ENCODE data around the gene KLF16. TPM values are rescaled to one million over a fixed set of nuclear protein-coding genes. Genes with fewer than 3 reads are reported as not detected.
"Not testable (repeated sequence)": the region's sequence is repeated elsewhere in the genome, so short reads cannot be mapped to it uniquely, and the experiment has no call there.

KLF16 gene
- polyA plus RNA-seq (ENCODE audit: insufficient read length in 10 of 10): 10 to 100 TPM in 4 of 10 donors, 1 to 10 TPM in 6; 5.6 to 13.2 (median 8.5) TPM
- long read RNA-seq, donor 1, partial matches to known transcripts: 11 of 15 reads
- long read RNA-seq, donor 1, other reads (novel, unspliced or antisense): 0 of 15 reads
- long read RNA-seq, donor 2, partial matches to known transcripts: 0 of 2 reads
- long read RNA-seq, donor 2, other reads (novel, unspliced or antisense): 0 of 2 reads
- long read RNA-seq, donor 3: 0 reads
- long read RNA-seq, donor 4, partial matches to known transcripts: 5 of 8 reads
- long read RNA-seq, donor 4, other reads (novel, unspliced or antisense): 0 of 8 reads
- long read RNA-seq, donor 5, transcript KLF16-201 (2 exons, 2,890 nt): major isoform, 8 of 8 reads
- long read RNA-seq, donor 5, partial matches to known transcripts: 0 of 8 reads
- long read RNA-seq, donor 5, other reads (novel, unspliced or antisense): 0 of 8 reads
- long read RNA-seq, donor 6, partial matches to known transcripts: 13 of 15 reads
- long read RNA-seq, donor 6, other reads (novel, unspliced or antisense): 0 of 15 reads
- long read RNA-seq, donor 7, transcript KLF16-201 (2 exons, 2,890 nt): major isoform, 6 of 6 reads
- long read RNA-seq, donor 7, partial matches to known transcripts: 0 of 6 reads
- long read RNA-seq, donor 7, other reads (novel, unspliced or antisense): 0 of 6 reads
- long read RNA-seq, donor 8, transcript KLF16-201 (2 exons, 2,890 nt): major isoform, 5 of 5 reads
- long read RNA-seq, donor 8, partial matches to known transcripts: 0 of 5 reads
- long read RNA-seq, donor 8, other reads (novel, unspliced or antisense): 0 of 5 reads
- long read RNA-seq, donor 9, partial matches to known transcripts: 0 of 1 reads
- long read RNA-seq, donor 9, other reads (novel, unspliced or antisense): 0 of 1 reads

DNA sequence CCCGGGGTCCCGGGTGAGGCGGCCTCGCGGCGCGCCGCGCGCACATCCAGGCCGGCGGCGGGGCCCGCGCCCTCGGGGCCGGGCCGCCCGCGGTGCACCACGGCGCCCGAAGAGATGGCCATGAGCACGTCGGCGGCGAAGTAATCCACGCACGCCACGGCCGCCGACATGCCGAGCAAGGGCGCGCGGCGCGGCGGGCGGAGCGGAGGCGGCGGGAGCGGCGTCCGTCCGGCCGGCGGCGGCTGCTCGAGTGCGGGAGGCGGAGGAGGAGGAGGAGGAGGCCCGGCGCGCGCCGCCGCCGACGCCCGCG, at the start of gene KLF16:
Gene KLF16 (minus strand): TSS at position 252 of the 310 bp plus-strand sequence. CDS start 82 bp downstream, at position 170.
- no peak for DNase-seq

DNA sequence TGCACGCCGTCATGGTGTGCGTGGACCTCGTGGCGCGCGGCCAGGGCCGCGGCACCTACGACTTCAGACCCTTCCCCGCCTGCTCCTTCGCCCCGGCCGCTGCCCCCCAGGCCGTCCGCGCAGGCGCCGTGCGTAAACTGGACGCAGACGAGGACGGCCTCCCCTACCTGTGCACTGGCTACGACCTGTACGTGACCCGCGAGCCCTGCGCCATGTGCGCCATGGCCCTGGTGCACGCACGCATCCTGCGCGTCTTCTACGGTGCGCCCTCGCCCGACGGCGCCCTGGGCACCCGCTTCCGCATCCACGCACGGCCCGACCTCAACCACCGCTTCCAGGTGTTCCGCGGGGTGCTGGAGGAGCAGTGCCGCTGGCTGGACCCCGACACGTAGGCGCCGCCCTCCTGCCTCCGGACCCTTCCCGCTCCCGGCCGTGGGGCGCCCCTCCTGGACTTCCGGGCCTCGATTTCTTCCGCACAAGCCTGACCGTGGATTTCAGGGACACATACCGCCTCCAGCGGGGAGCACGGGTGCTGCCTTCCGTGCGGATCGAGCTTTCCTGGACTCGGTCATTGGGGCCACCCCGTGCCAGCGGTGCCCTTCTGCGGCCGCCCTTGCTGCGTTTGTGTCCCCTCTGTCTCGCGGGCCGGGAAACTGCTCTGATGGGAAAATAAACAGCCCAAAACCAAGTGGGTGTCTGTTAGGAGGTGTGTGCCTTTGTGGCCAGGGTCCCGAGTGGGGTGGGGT, 49.6 kb upstream of the KLF16 start:
- no peak for DNase-seq

GRCh38 chr19:1911995-1912394, 48.6 kb upstream of the KLF16 start:
- DNase-seq: no peak

DNA sequence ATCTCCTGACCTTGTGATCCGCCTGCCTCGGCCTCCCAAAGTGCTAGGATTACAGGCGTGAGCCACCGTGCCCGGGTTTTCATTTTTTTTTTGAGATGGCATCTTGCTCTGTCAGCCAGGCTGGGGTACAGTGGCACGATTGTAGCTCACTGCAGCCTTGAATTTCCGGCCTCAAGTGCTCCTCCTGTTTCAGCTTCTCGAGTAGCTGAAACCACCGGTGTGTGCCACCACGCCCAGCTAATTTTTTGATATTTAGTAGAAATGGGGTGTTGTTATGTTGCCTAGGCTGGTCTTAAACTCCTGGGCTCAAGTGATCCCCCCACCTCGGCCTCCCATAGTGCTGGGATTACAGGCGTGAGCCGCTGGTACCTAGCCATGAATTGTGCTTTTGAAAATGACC, 47.7 kb upstream of the KLF16 start:
- DNase-seq: no peak

GRCh38 chr19:1910177-1910576, 46.8 kb upstream of the KLF16 start:
- DNase-seq: no peak

GRCh38 chr19:1909761-1910080, 46.3 kb upstream of the KLF16 start:
- DNase-seq: no peak

GRCh38 chr19:1908364-1908678, 44.9 kb upstream of the KLF16 start:
- DNase-seq: no peak

DNA sequence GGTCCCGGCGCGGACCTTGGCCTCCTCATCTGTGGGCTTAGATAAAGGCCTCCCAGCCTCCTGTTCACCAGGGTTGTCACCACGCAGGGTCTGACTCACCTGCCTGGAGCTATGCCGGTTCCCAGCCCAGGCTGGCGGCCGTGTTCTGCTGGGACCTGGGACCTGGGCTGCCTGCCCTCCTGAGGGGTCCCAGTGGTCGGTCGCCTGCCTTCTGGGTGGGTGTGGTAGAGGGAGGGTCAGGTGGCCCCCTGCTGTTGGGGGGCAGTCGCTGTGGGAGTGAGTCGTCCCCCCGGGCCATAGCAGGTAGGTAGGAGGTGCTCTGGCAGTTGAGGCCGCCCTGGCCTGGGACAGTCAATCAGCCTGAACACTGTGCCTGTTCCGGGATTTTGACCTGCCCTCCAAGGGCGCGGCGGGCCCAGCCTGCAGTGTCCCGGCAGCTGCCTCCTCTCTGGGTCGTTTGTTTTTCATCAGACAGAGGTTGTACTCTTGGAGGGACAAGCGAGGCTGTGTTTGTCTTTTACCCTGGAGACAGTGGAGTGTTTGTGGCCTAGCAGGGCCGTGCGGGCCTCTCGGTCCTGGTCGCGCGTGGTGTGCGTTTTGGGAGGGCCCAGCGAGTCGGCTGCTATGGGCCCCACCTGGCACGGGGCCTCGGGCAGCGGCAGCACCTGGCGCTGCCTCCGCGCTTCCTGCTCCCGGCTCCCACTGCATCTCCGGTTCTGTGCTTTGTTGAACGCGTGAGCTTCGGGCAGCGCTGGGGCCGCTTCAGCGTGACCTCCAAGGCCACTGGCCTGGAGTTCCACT, 44.4 kb upstream of the KLF16 start:
- DNase-seq: no peak

DNA sequence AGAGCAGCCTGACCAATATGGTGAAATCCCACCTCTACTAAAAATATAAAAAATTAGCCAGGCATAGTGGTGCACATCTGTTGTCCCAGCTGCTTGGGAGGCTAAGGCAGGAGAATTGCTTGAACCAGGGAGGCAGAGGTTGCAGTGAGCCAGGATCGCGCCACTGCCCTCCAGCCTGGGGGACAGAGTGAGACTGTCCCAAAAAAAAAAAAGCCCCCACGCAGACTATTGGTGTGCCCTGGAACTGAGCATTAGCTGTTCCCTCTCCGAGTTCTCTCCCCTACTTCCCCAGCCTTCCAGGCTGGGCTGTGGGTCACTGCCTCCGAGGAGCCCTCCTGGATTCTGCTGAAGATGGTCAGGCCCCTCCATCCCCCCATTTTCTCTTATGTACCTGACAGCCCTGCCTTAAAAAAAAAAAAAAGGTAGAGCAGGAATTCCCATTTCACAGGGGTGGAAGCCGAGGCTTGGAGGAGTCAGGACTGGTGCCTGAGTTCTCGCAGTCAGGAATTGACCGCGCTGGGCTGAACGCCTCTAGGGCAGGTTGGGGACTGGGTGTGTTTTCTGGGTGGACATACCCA, 43.7 kb upstream of the KLF16 start:
- no peak for DNase-seq

DNA sequence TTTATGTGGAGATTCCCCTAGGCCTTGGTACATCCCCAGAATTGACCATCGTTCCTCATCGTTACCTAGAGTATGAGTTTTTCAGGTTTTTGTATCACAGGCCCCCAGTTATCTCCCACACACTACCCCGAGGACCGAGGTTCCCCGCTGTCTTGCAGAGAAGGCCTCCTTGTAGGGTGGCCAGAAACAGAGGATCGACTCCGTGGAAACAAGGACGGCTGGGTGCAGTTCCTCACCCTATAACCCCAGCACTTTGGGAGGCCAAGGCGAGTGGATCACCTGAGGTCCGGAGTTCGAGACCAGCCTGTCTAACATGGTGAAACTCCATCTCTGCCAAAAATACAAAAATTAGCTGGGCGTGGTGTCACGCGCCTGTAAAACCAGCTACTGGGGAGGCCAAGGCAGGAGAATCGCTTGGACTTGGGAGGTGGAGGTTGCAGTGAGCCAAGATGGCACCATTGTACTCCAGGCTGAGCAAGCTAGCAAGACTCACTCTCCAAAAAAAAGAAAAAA, 42.5 kb upstream of the KLF16 start:
- DNase-seq: no peak

DNA sequence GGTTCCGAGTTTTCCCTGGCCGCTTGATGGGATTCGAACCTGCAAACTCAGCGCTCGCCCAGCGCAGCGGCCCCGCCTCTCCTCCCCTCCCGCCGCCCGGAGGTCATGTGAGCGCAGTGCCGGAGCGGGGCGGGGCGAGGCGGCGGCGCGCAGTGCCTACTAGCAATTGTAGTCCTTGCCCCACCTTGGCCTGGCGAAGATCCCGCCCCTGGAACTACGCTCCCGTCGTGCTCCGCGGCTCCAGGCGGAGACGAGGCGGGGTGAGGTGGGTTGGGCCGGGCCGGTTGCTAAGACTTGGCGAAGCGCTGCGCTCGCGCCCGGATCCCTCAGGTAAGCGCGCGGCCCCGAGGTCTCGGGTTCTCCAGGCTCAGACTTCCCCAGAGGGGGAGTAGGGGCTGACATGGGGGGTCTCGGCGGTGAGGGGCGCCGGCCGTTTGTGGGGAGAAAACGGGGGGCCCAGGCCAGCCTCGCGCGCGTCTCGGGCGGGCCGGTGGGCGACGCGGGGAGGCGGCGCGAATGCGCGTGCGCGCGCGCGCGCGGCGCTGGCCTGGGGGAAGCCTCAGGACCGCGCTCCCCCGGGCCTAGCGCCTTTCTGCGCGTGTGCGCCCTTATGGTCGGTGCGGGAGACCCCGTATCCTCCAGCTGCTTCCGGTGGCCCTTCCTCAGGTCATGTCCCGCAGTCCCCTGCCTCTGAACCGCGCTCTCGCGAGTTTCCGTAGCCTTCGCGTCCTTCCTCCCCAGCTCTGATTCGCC, 41.9 kb upstream of the KLF16 start, which contains the start of the genes ADAT3 and SCAMP4:
Gene ADAT3 (plus strand): TSS at position 290 of the 753 bp plus-strand sequence. CDS start 6,649 bp downstream, outside the sequence.
Gene SCAMP4 (plus strand): TSS at position 290 of the 753 bp plus-strand sequence. CDS start 9,621 bp downstream, outside the sequence.
- DNase-seq: peak; percentile 99 to 100 (median 99)

DNA sequence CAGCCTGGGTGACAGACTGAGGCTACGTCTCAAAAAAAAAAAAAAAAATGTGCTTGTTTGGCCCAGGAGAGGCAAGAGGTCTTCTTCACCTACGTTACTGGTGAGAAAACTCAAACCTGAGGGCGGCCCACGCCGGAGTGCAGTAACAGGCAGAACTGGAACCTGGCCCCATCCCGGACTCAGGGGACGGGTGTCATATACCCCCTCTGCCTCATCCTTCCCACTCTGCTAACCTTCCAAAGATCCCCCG, 41.4 kb upstream of the KLF16 start:
- DNase-seq: no peak

GRCh38 chr19:1902923-1903322, 39.5 kb upstream of the KLF16 start:
- no peak for DNase-seq

- DNase-seq: no peak
Measured at GRCh38 chr19:1901940-1902404, 38.6 kb upstream of the KLF16 start.

DNA sequence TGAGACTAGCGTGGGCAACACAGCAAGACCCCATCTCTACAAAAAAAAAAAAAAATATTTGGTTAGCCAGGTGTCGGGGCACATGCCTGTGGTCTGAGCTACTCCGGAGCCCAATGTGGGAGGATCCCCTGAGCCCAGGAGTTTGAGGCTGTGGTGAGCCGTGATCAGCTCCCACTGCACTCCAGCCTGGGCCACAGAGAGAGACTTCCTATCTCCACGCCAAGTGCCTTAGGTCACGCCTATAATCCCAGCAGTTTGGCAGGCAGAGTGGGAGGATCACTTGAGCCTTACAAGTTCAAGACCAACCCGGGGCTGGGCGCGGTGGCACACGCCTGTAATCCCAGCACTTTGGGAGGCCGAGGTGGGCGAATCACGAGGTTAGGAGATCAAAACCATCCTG, 33.1 kb upstream of the KLF16 start:
- no peak for DNase-seq

DNA sequence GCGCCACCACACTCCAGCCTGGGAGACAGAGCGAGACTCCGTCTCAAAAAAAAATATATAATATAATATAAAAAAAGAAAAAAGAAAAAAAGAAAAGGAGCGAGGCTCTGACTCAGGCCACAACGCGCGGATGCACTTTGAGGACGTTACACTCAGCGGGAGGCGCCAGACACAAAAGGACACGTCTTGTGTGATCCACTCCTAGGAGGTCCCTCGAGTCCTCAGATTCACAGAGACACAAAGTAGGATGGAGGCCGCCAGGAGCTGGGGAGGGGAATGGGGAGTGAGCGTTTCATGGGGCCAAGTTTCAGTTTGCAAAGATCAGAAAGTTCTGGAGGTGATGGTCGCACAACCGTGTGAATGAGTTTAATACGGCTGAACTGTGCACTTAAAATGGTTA, 30.4 kb upstream of the KLF16 start:
- peak in 1 of 3 donors; percentile 13 for DNase-seq

GRCh38 chr19:1889907-1890306, 26.5 kb upstream of the KLF16 start:
- DNase-seq: no peak

GRCh38 chr19:1888385-1888784, 25.0 kb upstream of the KLF16 start:
- no peak for DNase-seq

DNA sequence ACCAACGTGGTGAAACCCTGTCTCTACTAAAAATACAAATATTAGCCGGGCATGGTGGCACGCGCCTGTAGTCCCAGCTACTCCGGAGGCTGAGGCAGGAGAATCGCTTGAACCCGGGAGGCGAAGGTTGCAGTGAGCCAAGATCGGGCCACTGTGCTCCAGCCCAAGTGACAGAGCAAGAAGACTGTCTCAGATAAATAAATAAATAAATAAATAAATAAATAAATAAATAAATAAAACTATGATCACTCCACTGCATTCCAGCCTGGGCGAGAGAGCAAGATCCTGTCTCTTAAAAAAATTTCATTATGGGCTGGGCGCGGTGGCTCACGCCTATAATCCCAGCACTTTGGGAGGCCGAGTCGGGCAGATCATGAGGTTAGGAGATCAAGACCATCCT, 23.0 kb upstream of the KLF16 start:
- DNase-seq: not testable (repeated sequence)

Measured in muscle of back (tissue), 13 donors.